IMR-90 (cell line): ENCODE results near the gene GNAT3. TPM values are rescaled to one million over a fixed set of nuclear protein-coding genes. Genes with fewer than 3 reads are reported as not detected.

Experiments used
- ATAC-seq: fragments of 200-7000 bp; cut with Tn5 transposase; 2 replicates; pipeline ENCODE4 v1.9.1; 2020; ENCODE audit warnings: low read depth, mild to moderate bottlenecking, moderate library complexity
- BruUV-seq: library from RNA; stranded (reverse); fragments of 400-500 nt; replicated peaks from 2 replicates; lab custom pipeline; 2021; lab: Mats Ljungman, UMichigan
- CTCF ChIA-PET: fragments of 300-600 bp; formaldehyde crosslinking; extraction: SDS; loops from one replicate; lab custom pipeline; 2021; ENCODE audit warnings: antibody characterized with exemption; lab: Yijun Ruan, JAX
- POLR2A ChIA-PET: fragments of 300-600 bp; sonication (Branson Sonifier 250); formaldehyde crosslinking; loops from one replicate; lab custom pipeline; 2022; ENCODE audit warnings: antibody characterized with exemption; ENCODE audit not compliant: unreplicated experiment; lab: Charles Lee
- DNase-seq: peaks from one replicate; pipeline ENCODE4 v3.0.0; 2013
- H2AFZ ChIP-seq: replicated peaks from 2 replicates; pipeline ENCODE3; 2013; ENCODE audit warnings: low read length, mild to moderate bottlenecking; ENCODE audit not compliant: poor library complexity
- H2AK5ac ChIP-seq: 2 replicates; pipeline ENCODE4 v1.6.1; 2013; ENCODE audit warnings: low read depth, low read length, inconsistent platforms
- H2AK9ac ChIP-seq: replicated peaks from 2 replicates; pipeline ENCODE3; 2013; ENCODE audit warnings: mild to moderate bottlenecking, low read depth, low read length, moderate library complexity; ENCODE audit not compliant: poor library complexity
- H2BK120ac ChIP-seq: 2 replicates; pipeline ENCODE4 v1.6.1; 2013; ENCODE audit warnings: low read depth, low read length, inconsistent platforms
- H2BK15ac ChIP-seq: 3 replicates; pipeline ENCODE4 v1.6.1; 2013; ENCODE audit warnings: low read depth, low read length, inconsistent platforms
- H2BK20ac ChIP-seq: 2 replicates; pipeline ENCODE4 v1.6.1; 2013; ENCODE audit warnings: low read depth, mild to moderate bottlenecking, inconsistent platforms, low read length, moderate library complexity
- H2BK5ac ChIP-seq: 2 replicates; pipeline ENCODE4 v1.6.1; 2013; ENCODE audit warnings: mild to moderate bottlenecking, low read depth, low read length, inconsistent platforms; ENCODE audit not compliant: poor library complexity, severe bottlenecking
- H3K14ac ChIP-seq: replicated peaks from 2 replicates; pipeline ENCODE4 v1.6.1; 2013; ENCODE audit warnings: low read depth, low read length, inconsistent platforms
- H3K18ac ChIP-seq: 2 replicates; pipeline ENCODE4 v1.6.1; 2013; ENCODE audit warnings: low read depth, low read length, control low read depth
- H3K23ac ChIP-seq: 2 replicates; pipeline ENCODE4 v1.6.1; 2013; ENCODE audit warnings: low read depth, low read length, inconsistent platforms
- H3K27ac ChIP-seq: 2 replicates; pipeline ENCODE4 v1.5.1; 2013; ENCODE audit warnings: mild to moderate bottlenecking, control low read depth, low read length; ENCODE audit not compliant: insufficient read depth
- H3K27me3 ChIP-seq: 2 replicates; pipeline ENCODE4 v1.6.1; 2013; ENCODE audit warnings: low read length; ENCODE audit not compliant: control insufficient read depth, insufficient read depth
- H3K36me3 ChIP-seq: 2 replicates; pipeline ENCODE4 v1.6.1; 2013; ENCODE audit warnings: low read length, mixed read lengths; ENCODE audit not compliant: control insufficient read depth, insufficient read depth
- H3K4ac ChIP-seq: 2 replicates; pipeline ENCODE4 v1.6.1; 2013; ENCODE audit warnings: low read depth, low read length, inconsistent platforms
- H3K4me1 ChIP-seq: 2 replicates; pipeline ENCODE4 v1.6.1; 2013; ENCODE audit warnings: low read length, mixed read lengths; ENCODE audit not compliant: control insufficient read depth, insufficient read depth
- H3K4me2 ChIP-seq: 2 replicates; pipeline ENCODE4 v1.6.1; 2013; ENCODE audit warnings: low read depth, mild to moderate bottlenecking, control low read depth, low read length, moderate library complexity
- H3K4me3 ChIP-seq: 2 replicates; pipeline ENCODE4 v1.5.1; 2013; ENCODE audit warnings: low read depth, mild to moderate bottlenecking, control low read depth, low read length, moderate library complexity; ENCODE audit not compliant: insufficient read depth
- H3K56ac ChIP-seq: 2 replicates; pipeline ENCODE4 v1.6.1; 2013; ENCODE audit warnings: low read length, inconsistent platforms; ENCODE audit not compliant: insufficient read depth; ENCODE audit errors: extremely low read depth
- H3K79me1 ChIP-seq, 2 experiments: 2 replicates each; pipeline ENCODE4 v1.6.1; 2013; ENCODE audit warnings: low read length in 2 of 2, inconsistent platforms in 1 of 2, low read depth in 1 of 2
- H3K9ac ChIP-seq: 2 replicates; pipeline ENCODE4 v1.6.1; 2013; ENCODE audit warnings: low read depth, low read length, control low read depth
- H3K9me1 ChIP-seq: 2 replicates; pipeline ENCODE4 v1.6.1; 2013; ENCODE audit warnings: low read length, inconsistent platforms; ENCODE audit not compliant: insufficient read depth
- H3K9me3 ChIP-seq: 2 replicates; pipeline ENCODE4 v1.6.1; 2013; ENCODE audit warnings: low read length; ENCODE audit not compliant: control insufficient read depth, insufficient read depth
- H4K20me1 ChIP-seq: 2 replicates; pipeline ENCODE4 v1.6.1; 2013; ENCODE audit warnings: low read length, inconsistent platforms; ENCODE audit not compliant: insufficient read depth
- H4K5ac ChIP-seq: 2 replicates; pipeline ENCODE4 v1.6.1; 2013; ENCODE audit warnings: mild to moderate bottlenecking, low read depth, low read length, control low read depth
- H4K8ac ChIP-seq, 2 experiments: 2 replicates each; pipeline ENCODE4 v1.6.1; 2013; ENCODE audit warnings: low read depth in 2 of 2, low read length in 2 of 2, control low read depth in 1 of 2, inconsistent platforms in 1 of 2
- H4K91ac ChIP-seq: 2 replicates; pipeline ENCODE4 v1.6.1; 2013; ENCODE audit warnings: low read depth, low read length, inconsistent platforms; ENCODE audit not compliant: insufficient read depth
- BHLHE40 ChIP-seq: fragments of 150-350 bp; IDR thresholded peaks from 2 replicates; pipeline ENCODE4 v1.6.1; 2016; ENCODE audit warnings: mild to moderate bottlenecking, low read depth, low read length
- CEBPB ChIP-seq: IDR thresholded peaks from 2 replicates; pipeline ENCODE4 v1.6.1; 2012; ENCODE audit warnings: low read depth, low read length, improper control_type of control experiment
- CHD1 ChIP-seq: IDR thresholded peaks from 2 replicates; pipeline ENCODE4 v1.6.1; 2012; ENCODE audit warnings: low read depth, low read length, improper control_type of control experiment
- FOS ChIP-seq: fragments of 150-350 bp; IDR thresholded peaks from 2 replicates; pipeline ENCODE4 v1.6.1; 2016; ENCODE audit warnings: low read depth, low read length
- MAFK ChIP-seq: IDR thresholded peaks from 2 replicates; pipeline ENCODE4 v1.6.1; 2012; ENCODE audit warnings: low read depth, low read length, improper control_type of control experiment
- MAZ ChIP-seq: IDR thresholded peaks from 2 replicates; pipeline ENCODE4 v1.6.1; 2012; ENCODE audit warnings: low read depth, mild to moderate bottlenecking, low read length, improper control_type of control experiment, moderate library complexity, borderline replicate concordance
- MXI1 ChIP-seq: IDR thresholded peaks from 2 replicates; pipeline ENCODE4 v1.6.1; 2012; ENCODE audit warnings: low read depth, mild to moderate bottlenecking, low read length, moderate library complexity, borderline replicate concordance
- NFE2L2 ChIP-seq: fragments of 150-350 bp; IDR thresholded peaks from 2 replicates; pipeline ENCODE4 v1.6.1; 2016; ENCODE audit warnings: low read depth, mild to moderate bottlenecking, low read length
- POLR2A ChIP-seq: IDR thresholded peaks from 2 replicates; pipeline ENCODE4 v1.6.1; 2012; ENCODE audit warnings: mild to moderate bottlenecking, low read depth, low read length
- RAD21 ChIP-seq: IDR thresholded peaks from 2 replicates; pipeline ENCODE4 v1.6.1; 2012; ENCODE audit warnings: low read length, improper control_type of control experiment
- RCOR1 ChIP-seq: IDR thresholded peaks from 2 replicates; pipeline ENCODE4 v1.6.1; 2012; ENCODE audit warnings: mild to moderate bottlenecking, low read length, improper control_type of control experiment; ENCODE audit not compliant: insufficient replicate concordance
- RFX5 ChIP-seq: IDR thresholded peaks from 2 replicates; pipeline ENCODE4 v1.8.0; 2012; ENCODE audit warnings: low read depth, mild to moderate bottlenecking, low read length, moderate library complexity
- WGBS, 2 experiments: methylation state at CpG; one replicate each; pipeline versions ENCODE4 v1.1.5 to v1.1.7; 2013; ENCODE audit warnings: missing lambda C conversion rate in 2 of 2; ENCODE audit not compliant: insufficient read length in 1 of 2; ENCODE audit errors: extremely low coverage in 2 of 2; 5-methylcytosine and 5-hydroxymethylcytosine counted together
- dilution Hi-C: fragments of 300-500 bp; cut with HindIII; formaldehyde crosslinking; loops from one replicate; pipeline ENCODE4 v1.14.3; 2018; ENCODE audit warnings: low sequenced_read_pairs; ENCODE audit not compliant: unreplicated experiment
- in situ Hi-C: fragments of 300-500 bp; cut with MboI; formaldehyde crosslinking; loops from 3 replicates; pipeline ENCODE4 v1.14.3; 2019; ENCODE audit warnings: low sequenced_read_pairs, inconsistent platforms, mixed read lengths
- intact Hi-C: fragments of 100-400 bp; cut with micrococcal nuclease; formaldehyde crosslinking; loops from 2 replicates; pipeline ENCODE4 v1.10.0; 2022
- polyA plus RNA-seq, 3 experiments: library from polyadenylated mRNA; depleted of rRNA; stranded (reverse); fragments of >200 nt; gene quantifications; 2 replicates each; pipeline ENCODE4 v1.2.3, GENCODE V29; 2012; ENCODE audit warnings: low replicate concordance in 1 of 3
- total RNA-seq: library from RNA; depleted of rRNA; stranded (reverse); fragments of >200 nt; gene quantifications from 2 replicates; pipeline ENCODE4 v1.2.3, GENCODE V29; 2012
- TF ChIP-seq, protein P1 (sequence below): fragments of 150-350 bp; IDR thresholded peaks from 2 replicates; pipeline ENCODE4 v1.6.1; 2016; ENCODE audit warnings: low read depth, mild to moderate bottlenecking, low read length, moderate library complexity, borderline replicate concordance
- TF ChIP-seq, protein P2 (sequence below): fragments of 150-350 bp; IDR thresholded peaks from 2 replicates; pipeline ENCODE4 v1.6.1; 2017; ENCODE audit warnings: mild to moderate bottlenecking, antibody characterized with exemption, low read length, low read depth
- TF ChIP-seq, protein P3 (sequence below): conservative IDR thresholded peaks from 2 replicates; pipeline ENCODE4 v1.5.1; 2012; ENCODE audit warnings: mild to moderate bottlenecking, low read depth, low read length, improper control_type of control experiment

Gene GNAT3
- total and polyA plus RNA-seq, 2 of the 4 experiments (the other 2 are of a cell fraction), result not detected

DNA sequence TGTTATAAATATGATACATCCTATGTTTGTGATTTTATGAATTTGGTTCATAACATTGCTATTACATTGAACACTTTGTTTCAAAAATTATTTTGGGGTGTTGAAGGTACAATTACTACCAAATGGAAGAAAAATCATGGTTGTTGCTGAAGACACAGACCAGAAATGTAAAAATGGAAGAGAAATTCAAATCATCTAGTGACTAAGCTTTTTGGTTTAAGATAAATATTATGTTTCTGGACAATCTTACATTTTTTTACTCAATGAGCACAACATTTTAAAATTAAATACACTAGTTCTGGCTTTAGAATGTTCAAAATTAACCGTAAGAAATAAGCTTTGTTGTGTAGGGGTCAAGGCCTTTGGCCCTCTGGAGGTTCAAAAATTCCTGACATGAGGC is 82.7 kb downstream of the GNAT3 start:
- Histone ChIP-seq H3K14ac (peak overlapping the region; percentile 10; the same call in 1 of the 2 replicates), H3K27me3 (no peaks in the 10 kb centered on the region), H4K20me1 (no peaks in the 10 kb centered on the region), H2AK9ac (no peak overlapping the region), H4K5ac (peak overlapping the region; percentile 80; the same call in 1 of the 2 replicates), H3K79me1 (no peaks in the 10 kb centered on the region), H3K9ac (no peak overlapping the region), H3K4me1 (peaks cover 3% of the 10 kb centered on the region), H3K4ac (peak overlapping the region; percentile 3; the same call in 1 of the 2 replicates), H2BK5ac (peak overlapping the region; percentile 43), H2BK15ac (no peak overlapping the region), H2AK5ac (no peak overlapping the region; the same call in 1 of the 2 replicates), H2AFZ (no peak overlapping the region), H3K4me2 (peak overlapping the region; percentile 2; the same call in 1 of the 2 replicates), H3K18ac (peak overlapping the region; percentile 91; the same call in 1 of the 2 replicates), H3K9me1 (no peaks in the 10 kb centered on the region), H2BK20ac (peak overlapping the region; percentile 23), H4K8ac (peak overlapping the region in 1 of 2 experiments; percentile 54; a peak in 2 of 4 replicates), H4K91ac (peak overlapping the region; percentile 16; the same call in 1 of the 2 replicates), H3K9me3 (no peaks in the 10 kb centered on the region), H3K36me3 (no peaks in the 10 kb centered on the region), H2BK120ac (peak overlapping the region; percentile 38; the same call in 1 of the 2 replicates), H3K27ac (no peak overlapping the region), H3K56ac (no peak overlapping the region), H3K4me3 (no peak overlapping the region), H3K23ac (0 out of 2 replicates have a peak overlapping the region, but pooled peaks have one; percentile 6)
- WGBS, 2 experiments, result no CpG with 5 or more reads among the region's 1 CpG
- ChIA-PET POLR2A (no interaction called here), CTCF (interaction anchor here (0.7 to 2.4 kb wide), 7 partner anchors 152 to 351 kb away, joined by 3 to 15 read pairs (median 5); no protein-coding TSS in a partner anchor)
- DNase-seq (peak; percentile 23), ATAC-seq (peak; percentile 59)
- intact Hi-C loops, result loop anchor here (2.0 to 5.0 kb wide), 2 partner anchors 24 to 1043 kb away; no protein-coding TSS in a partner anchor
- no TSS peak for BruUV-seq
- in situ Hi-C loops, result loop anchor here (5.0 to 25.0 kb wide), 2 partner anchors 228 to 1033 kb away; no protein-coding TSS in a partner anchor
- dilution Hi-C loops, result no loop called here
- TF ChIP-seq BHLHE40 (no peak), POLR2A (no peak), NFE2L2 (no peak), RCOR1 (no peak), MAZ (no peak), MAFK (no peak), FOS (no peak), RFX5 (no peak), CEBPB (no peak), MXI1 (no peak), RAD21 (no peak), CHD1 (no peak)
- TF ChIP-seq, protein P1, sequence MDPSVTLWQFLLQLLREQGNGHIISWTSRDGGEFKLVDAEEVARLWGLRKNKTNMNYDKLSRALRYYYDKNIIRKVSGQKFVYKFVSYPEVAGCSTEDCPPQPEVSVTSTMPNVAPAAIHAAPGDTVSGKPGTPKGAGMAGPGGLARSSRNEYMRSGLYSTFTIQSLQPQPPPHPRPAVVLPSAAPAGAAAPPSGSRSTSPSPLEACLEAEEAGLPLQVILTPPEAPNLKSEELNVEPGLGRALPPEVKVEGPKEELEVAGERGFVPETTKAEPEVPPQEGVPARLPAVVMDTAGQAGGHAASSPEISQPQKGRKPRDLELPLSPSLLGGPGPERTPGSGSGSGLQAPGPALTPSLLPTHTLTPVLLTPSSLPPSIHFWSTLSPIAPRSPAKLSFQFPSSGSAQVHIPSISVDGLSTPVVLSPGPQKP, result no peak
- TF ChIP-seq, protein P2, sequence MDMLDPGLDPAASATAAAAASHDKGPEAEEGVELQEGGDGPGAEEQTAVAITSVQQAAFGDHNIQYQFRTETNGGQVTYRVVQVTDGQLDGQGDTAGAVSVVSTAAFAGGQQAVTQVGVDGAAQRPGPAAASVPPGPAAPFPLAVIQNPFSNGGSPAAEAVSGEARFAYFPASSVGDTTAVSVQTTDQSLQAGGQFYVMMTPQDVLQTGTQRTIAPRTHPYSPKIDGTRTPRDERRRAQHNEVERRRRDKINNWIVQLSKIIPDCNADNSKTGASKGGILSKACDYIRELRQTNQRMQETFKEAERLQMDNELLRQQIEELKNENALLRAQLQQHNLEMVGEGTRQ, result no peak
- TF ChIP-seq, protein P3, sequence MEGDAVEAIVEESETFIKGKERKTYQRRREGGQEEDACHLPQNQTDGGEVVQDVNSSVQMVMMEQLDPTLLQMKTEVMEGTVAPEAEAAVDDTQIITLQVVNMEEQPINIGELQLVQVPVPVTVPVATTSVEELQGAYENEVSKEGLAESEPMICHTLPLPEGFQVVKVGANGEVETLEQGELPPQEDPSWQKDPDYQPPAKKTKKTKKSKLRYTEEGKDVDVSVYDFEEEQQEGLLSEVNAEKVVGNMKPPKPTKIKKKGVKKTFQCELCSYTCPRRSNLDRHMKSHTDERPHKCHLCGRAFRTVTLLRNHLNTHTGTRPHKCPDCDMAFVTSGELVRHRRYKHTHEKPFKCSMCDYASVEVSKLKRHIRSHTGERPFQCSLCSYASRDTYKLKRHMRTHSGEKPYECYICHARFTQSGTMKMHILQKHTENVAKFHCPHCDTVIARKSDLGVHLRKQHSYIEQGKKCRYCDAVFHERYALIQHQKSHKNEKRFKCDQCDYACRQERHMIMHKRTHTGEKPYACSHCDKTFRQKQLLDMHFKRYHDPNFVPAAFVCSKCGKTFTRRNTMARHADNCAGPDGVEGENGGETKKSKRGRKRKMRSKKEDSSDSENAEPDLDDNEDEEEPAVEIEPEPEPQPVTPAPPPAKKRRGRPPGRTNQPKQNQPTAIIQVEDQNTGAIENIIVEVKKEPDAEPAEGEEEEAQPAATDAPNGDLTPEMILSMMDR, result no peak
